DMS153 treated with DMSO at 0.1 percent for 48 hours (cell line): ENCODE measurements around the gene TEX14.

Experiments
- DNase-seq: peaks from one replicate; lab custom pipeline; 2025; ENCODE audit not compliant: unreplicated experiment; lab: John Stamatoyannopoulos, UW

Gene TEX14

DNA sequence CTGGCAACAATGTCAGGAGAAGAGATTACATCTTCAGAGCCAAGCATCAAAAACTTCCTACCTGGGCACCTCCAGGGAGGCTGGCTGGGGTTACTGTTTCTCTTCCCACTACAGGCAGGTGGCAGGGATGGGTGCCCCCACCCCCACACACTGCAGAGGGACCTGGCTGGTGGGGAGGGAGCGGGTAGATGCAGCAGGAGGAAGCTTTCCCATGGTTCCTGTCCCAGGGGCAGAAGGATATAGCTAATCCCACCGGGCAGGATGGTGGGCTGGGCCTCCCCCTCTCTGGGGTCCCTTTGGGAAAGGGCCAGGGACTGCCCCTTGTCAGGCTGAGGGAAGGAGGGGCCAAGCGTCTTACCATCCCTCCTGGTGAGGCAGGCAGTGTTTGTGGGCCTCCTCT lies 160.7 kb downstream of the TEX14 start:
- no peak for DNase-seq

DNA sequence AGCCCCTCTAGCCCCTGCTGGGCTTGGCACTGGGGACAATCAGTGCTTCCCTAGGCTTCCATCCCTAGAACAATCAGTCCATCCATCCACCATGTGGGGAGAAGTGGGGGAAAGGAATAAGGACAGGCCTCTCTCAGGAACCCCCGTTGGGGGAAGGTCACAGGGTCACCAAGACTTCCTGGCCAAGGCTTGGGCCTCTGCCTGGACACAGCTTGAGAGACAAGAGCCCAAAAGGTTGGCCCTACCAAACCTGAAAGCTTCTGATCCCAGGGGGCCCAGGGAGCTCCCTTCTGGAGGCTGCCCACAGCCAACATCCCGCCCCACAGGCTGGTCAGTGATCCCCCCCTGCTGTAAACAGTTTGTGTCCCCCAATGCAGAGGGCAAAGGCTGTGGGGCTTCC lies 161.2 kb downstream of the TEX14 start:
- no peak for DNase-seq

DNA sequence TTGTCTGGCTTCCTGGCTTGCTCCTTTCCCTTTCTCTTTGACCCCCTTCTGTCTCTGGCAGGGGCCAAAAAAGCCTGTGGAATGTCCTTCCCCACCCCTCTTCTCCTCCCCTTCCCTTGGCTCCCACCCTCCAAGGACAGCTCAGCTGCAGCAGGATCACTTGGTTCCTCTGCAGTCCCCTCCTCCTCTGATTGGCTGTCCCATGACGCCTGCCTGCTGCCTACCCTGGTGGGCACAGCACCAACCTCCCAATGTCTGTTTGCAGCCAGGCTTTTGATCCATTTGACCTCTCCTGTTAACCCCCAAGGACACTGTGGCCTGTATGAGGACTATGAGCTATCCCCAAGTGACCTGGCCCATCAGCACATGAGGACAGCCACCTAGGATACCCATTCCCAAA lies 162.6 kb downstream of the TEX14 start:
- no peak for DNase-seq

DNA sequence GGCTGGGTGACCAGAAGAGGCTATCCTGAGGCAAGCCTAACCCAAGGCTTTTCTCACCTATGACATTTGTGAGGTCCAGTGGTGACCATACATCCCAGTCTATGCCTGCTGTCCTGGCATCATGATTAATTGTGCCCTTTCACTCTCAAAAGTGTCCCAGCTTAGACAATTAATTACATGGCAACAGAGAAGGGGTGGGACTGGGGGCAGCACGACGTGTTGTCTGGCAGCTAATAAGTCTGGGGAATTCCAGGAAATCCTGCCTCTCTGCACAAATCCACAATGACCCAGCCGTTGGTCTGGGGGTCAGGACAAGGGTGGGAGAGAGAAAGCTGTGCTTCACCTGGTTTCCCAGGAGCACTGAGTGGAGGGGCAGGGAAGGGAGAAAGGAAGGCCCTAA lies 163.4 kb downstream of the TEX14 start:
- DNase-seq: no peak

DNA sequence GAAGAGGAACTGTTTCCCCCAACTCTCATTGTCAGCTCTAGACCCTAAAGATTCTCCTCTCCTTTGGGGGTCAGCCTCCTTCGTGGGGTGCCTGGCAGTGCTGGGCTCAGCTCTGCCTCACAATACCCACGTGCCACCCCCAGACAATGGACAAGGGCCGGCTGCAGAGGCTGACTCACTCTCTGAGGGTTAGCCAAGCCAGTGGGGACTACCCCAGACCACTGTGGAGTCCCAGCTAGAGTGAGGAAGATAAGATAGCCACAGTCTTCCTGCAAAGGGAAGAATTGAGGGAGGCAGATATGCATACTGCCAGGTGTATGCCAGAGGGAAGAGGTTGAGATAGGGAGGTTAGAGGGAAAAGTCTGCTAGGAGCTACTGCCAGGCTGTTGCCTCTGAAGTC lies 163.9 kb downstream of the TEX14 start:
- no peak for DNase-seq

DNA sequence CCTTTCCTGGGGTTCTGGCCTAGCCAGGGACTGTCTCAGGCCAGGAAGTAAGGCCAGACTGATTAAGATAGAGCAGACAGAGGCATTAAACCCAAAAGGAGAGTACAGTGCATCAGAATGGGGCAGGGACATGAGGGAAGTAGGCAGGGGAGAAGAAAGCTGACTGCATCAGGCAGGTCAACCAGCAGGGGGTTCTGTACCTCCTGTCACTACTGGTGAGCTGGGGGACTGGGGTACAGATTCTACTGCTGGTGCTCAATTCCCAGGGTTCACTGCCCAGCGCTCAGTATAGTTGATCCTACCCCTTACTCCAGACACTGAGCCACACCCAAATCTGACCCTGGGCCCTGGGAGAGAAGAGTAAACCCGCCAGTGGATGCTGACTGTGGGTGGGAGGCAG lies 164.5 kb downstream of the TEX14 start:
- no peak for DNase-seq

DNA sequence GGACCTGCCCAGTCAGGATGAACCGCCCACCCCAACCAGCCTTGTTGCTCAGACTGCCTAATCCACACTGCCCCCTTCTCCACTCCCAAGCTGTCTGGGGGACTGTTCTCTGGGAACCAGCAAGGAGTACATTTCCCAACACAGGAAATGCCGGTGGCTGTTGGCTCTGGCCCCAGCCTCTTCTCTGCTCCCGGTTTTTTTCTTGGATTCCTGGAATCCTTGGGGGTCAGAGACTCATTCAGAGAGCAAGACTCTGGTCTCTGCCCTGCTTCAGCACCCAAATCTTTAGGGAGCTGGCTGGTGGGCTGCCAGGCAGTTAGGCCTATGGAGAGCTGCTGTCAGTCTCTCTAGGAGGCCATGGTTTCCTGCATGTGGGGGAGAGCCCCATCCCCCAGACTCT lies 166.6 kb downstream of the TEX14 start:
- DNase-seq: no peak

DNA sequence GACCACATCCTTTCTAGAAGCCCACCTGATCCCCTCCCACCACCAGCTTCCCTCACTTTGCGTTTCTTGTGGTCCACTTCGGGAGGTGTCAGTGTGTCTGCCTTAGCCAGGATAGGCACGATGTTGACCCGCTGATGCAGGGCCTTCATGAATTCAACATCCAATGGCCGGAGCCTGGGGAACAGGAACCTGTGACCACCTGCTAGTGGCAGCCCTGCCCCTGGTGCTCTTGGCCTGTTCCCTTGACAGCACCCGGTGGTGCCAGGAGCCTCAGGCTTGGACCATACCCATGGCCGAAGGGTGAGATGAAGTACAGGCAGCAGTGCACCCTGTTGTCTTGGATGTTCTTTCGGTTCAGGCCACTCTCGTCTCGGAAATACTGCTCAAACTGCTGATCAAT lies 170.2 kb downstream of the TEX14 start:
- no peak for DNase-seq

DNA sequence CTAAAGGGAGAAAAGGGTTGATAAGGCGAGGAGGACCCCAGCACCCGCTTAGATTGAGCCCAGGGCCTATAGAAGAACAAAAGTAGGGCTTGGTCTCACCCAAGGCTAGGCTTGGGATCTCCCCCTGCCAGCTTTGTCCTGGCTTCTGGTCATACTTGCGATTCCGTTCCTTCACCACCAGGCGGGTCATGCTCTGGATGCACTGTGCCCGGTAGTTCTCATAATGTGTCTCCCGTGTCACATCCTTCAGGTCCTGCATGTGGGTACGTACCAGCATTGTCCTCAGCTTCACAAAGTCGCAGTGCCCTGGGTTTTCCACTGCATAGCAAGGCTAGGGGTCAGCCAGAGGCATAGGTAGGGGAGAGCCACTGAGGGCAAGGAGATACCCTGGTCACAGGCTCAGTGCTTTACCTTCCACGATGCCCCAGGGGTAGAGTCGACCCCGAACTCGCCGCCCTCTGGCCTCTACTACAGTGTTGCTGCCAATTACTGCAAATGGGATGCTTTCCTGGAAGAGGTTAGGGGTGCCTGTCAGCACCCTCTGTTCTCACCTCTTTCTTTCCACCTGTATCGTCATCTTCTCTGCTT lies 170.9 kb downstream of the TEX14 start:
- no peak for DNase-seq

DNA sequence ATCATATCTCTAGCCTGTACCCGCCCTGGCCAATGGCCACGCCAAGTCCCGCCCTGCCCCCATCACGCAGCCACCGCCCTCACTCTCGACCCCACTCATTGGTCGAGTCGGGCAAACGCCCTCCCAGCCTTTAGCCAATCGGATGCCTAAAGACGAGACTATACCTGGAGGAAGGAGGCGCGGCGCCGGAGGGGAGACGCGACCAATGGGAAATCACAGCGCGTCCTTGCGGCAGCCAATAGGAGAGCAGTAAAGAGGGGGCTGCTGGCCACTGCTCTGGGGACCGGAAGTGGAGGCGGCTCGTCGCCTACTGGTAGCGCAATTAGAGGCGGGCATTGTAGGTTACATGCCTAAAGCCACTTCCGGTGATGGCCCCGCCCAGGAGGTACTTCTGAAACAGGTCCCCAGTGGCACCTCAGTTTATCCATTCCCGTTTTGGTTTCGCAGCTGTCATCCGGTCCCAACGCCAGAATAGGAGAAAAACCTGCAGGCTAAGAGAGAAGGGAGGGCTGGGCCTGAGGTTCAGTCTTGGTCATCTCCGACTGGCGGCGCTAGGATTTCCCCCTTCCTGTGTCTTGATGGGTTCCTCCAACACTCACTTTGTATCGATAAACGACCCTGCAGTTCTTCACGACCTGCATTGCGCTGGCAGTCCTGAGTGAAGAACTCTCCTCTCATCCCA lies 173.8 kb downstream of the TEX14 start:
- peak; percentile 99 for DNase-seq

DNA sequence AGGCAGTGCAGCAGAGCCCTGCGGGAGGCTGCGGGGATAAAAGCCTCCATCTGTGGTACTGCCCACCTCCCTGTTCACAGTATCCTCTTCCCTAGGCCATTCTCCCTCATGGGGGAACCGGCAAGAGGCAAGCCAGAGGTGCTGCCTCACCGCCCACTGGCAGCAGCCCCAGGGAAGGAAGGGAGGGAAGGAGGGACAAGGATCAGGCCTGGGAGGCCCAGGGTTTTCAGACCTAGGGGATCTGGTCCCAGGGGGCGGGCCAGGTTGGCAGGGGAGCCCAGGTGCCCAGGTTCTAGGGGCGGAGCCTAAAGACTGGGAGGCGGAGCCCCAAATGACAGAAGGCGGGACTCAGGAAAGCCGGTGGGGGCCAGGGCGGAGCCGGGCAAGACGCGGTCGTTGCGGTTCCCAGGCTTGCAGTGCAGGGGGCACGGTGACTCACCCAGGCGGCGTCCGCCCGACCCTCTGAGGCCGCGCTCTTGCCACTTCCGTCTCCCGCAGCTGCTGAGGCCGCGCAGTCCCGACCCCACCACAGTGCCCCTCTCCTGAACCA lies 174.4 kb downstream of the TEX14 start:
- peak; percentile 59 for DNase-seq

DNA sequence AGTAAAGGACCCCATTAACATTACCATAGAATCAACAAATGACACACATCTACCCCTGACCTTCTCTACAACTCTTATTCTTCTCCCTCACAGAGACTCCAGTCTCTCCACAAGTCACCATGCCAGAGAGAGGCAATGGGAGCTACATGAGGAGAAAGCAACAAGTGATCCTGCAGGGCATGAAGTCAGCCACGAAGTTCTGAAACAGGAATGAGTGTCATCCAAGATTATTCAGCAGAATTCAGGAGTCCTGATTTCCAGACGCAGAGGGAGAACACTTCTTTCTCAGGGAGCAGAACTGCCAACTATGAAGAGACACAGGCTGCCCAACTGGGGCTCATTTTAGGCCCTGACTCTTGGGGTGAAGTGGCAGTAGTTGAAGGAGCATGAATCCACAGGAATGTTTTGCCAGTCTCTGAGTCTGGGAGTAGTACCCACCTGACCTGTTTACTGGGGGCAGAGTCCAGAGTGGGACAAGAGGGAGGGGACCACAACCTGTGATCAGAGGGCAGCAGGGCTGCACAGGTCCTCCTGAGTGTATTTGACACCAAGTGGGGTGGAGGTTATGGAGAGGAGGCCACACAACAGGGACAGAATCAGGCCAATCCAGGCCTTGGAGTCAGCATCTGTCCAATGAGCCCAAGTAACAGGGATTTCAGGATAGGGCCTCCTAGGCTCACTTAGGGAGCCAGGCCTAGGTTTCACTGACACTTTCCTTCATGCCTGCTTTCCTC lies 175.0 kb downstream of the TEX14 start:
- no peak for DNase-seq

DNA sequence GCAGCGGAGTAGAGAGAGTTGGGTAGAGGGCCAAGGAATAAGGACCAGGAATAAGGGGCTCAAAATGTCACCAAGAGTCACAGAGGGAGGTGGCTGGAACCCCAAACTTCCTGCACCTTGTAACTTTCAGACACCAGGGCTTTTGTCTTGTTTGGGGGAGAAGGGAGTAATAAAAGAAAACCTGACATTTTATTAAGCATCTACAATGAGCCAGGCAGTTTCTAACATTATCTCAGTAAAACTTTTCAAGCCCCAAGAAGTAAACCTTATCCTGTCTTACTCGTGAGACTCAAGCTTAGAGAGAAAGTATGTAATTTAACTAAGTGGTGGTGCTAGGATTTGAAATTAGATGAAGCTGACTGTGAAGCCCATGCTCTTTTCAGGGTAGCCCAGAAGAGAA lies 176.6 kb downstream of the TEX14 start:
- no peak for DNase-seq

DNA sequence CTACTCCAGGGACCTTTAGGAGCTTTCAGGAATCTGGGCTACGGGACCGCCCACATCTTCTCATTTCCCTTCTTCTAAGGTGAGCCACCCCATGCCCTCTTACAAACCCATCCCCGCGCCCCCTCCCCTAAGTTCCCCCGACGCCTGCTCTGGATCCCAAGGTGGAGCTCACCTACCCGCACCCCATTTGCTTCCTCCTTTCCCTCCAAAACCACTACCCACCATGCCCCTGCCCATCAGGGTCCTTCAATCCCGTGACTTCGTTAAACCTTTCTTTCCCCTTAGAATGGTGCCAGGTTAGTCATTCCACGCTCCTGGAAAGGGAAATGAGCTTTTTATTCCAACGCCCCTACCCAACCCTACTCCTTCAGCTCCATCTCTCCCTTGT lies 177.1 kb downstream of the TEX14 start:
- no peak for DNase-seq

DNA sequence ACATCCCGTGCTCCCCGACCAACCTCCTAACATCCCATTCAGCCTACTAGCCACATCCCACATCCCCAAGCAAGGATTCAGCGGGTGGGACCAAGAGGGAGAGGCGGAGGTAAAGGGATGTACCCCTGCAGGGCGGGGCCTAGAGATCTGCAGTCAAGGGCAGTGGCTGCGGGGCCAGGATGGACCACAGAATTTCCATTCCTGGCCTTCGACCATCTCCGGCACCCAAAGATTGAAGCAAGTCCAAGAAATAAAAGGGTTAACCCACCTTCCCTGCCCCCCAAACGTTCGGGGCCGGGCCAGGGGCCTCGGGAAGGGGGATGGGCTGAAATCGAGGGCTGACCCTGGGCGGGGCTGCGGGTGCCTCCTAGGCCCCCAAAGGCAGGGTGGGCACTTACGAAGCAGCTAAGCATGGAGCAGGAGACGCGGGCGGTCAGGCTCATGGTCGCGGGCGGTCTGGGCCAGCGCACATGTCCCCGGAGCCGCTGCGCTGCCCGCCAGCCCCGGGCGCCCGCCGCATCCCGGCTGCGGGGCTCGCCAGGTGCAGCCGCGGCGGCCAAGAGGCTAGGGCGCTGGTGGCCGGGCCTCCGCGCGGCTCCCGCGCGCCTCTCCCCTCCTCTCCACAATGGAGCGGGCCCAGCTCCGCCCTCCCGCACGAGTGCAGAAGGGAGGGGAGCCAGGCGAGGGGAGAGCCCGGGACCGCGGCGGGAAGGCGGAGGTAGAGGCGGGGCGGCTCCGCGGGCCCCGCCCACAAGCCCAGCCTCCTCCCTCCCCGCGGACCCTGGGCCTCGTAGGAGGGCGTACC lies 177.7 kb downstream of the TEX14 start, which contains the start of gene MTMR4:
TSS of gene MTMR4 (minus strand) at position 674 of the 805 bp plus-strand sequence. CDS start at position 443, 231 bp downstream.
- DNase-seq: peak; percentile 65

DNA sequence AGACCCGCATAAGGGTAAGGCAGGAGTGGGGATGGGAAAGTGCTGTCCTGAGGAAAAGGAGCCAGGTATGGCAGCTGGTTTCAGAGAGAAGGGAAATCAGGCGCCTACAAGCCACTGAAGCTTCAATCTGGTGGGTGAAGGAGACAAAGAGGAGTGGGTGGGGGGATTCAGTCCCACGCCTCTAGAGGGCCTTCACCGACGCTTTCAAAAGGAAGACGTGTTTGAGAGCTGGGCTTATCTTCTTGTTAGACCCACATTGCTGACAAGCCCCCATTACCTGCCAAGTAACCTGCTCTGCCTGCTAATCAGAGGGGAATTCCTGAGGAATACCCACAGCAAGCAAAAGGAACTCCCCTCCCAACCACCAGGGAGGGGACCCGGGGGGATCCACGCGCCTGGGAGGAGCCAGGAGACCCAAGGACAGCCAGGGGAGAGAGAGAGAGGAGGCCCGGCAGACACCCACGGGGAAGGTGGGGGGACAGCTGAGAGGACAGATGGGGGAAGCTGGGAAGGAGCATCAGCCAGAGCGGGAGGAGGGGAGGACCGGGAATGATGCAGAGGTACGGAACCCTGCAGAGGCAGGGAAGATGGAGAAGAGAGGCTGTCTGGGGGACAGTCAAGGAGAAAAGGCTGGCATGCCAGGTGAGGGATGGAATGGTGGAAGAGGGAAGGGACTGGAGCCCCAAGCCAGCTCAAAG lies 178.4 kb downstream of the TEX14 start:
- no peak for DNase-seq

DNA sequence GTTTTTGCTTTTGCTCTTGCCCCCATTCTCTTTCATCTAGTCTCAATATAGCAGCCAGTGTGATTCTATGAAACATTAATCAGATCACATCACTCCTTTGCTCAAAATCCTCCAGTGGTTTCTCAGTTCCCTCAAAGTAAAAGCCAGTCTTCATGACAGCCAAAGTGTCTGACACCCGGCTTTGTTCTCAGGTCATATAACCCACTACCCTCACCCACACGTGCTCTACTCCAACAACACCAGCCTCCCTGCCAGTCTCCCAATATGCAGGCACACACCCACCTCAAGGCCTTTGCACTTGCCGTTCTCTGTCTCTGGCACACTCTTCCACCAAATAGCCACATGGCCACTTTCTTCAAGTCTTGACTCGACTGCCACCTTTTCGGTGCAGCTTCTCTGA lies 181.8 kb downstream of the TEX14 start:
- DNase-seq: no peak

DNA sequence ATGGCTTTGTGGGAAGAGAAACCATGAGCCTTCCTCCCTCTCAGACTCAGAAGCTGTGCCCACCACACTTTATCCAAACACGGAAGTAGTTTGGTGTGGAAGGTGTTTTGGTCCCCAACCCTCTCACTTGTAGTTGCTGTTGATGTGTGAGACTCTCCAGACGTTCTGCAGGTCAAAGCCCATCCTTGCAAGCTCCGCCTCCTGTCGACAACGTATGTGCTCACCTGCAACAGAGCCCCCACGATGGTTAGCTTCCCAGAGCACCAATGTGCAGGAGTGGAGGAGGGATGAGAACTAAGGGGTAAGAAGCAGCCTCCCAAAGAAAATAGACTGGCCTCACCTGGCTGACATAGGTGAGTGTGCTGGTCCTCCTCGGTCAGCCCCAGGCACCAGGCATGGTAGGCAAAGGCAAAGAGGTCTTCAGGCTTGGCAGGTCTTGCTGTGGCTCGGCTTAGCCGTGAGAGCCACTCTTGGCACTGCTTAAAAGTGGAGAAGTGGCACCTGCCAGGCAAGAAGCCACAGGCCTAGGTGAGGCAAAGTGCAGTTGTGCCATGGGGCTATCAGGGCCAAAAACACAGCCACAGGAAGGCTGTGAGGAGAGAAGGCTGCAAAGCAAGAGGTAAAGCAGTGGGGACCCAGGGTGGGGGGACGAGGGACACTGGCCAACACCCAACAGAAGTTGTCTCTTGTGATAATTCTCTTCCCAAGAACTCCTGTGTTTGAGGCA lies 183.3 kb downstream of the TEX14 start:
- no peak for DNase-seq

DNA sequence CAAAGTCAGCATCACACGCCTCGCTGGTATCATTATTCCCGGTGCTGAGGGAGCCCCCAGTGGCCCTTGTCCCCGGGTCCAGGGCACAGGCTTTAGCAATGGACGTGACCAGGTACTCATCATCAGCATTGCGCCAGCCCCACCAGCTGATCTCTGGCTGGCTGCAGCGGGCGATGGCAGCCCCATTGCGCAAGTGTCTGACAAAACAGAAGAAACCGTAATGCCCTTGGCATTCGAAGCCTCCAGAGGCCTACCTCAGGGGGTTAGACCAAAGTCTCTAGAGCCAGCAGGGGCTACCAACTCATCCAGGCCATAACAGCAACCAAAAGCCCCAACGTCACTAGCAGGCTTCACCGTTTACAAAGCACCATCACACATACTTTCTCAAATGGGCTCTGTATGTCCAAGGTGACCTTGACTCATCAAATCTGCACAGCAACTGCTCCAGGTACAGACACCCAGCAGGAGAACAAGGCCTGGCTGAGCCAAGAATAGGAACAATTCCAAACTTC lies 184.7 kb downstream of the TEX14 start:
- DNase-seq: no peak
